H9 (cell line): ENCODE measurements around the gene KCNV2. TPM values are rescaled to one million over a fixed set of nuclear protein-coding genes. Genes with fewer than 3 reads are reported as not detected.

Experiments used
- DNase-seq: peaks from one replicate; pipeline ENCODE4 v3.0.0-alpha.2; 2017
- H2AFZ ChIP-seq: one replicate; pipeline ENCODE4 v1.6.1; 2013; ENCODE audit warnings: mild to moderate bottlenecking, low read length, control low read depth, moderate library complexity
- H2AK5ac ChIP-seq: 2 replicates; pipeline ENCODE4 v1.6.1; 2013; ENCODE audit warnings: low read length, control low read depth, mixed read lengths; ENCODE audit not compliant: insufficient read length
- H2BK120ac ChIP-seq: one replicate; pipeline ENCODE4 v1.6.1; 2013; ENCODE audit warnings: low read depth, mild to moderate bottlenecking, low read length, control low read depth, inconsistent platforms; ENCODE audit not compliant: poor library complexity, severe bottlenecking
- H2BK12ac ChIP-seq: 2 replicates; pipeline ENCODE4 v1.6.1; 2013; ENCODE audit warnings: low read length, control low read depth, mixed read lengths, low read depth; ENCODE audit not compliant: insufficient read length
- H2BK15ac ChIP-seq: 2 replicates; pipeline ENCODE4 v1.6.1; 2013; ENCODE audit warnings: low read depth, low read length, control low read depth
- H2BK20ac ChIP-seq: one replicate; pipeline ENCODE4 v1.6.1; 2013; ENCODE audit warnings: low read depth, mild to moderate bottlenecking, low read length, control low read depth, inconsistent platforms; ENCODE audit not compliant: poor library complexity, severe bottlenecking
- H2BK5ac ChIP-seq: 2 replicates; pipeline ENCODE4 v1.6.1; 2013; ENCODE audit warnings: low read length, control low read depth, mixed read lengths; ENCODE audit not compliant: insufficient read length
- H3K14ac ChIP-seq: 2 replicates; pipeline ENCODE4 v1.6.1; 2013; ENCODE audit warnings: low read length, control low read depth; ENCODE audit not compliant: insufficient read depth
- H3K18ac ChIP-seq: 2 replicates; pipeline ENCODE4 v1.6.1; 2013; ENCODE audit warnings: low read depth, mild to moderate bottlenecking, mixed read lengths, low read length, control low read depth; ENCODE audit not compliant: insufficient read length
- H3K23ac ChIP-seq: 2 replicates; pipeline ENCODE4 v1.6.1; 2013; ENCODE audit warnings: low read length, control low read depth, mixed read lengths, low read depth; ENCODE audit not compliant: insufficient read length
- H3K23me2 ChIP-seq: 2 replicates; pipeline ENCODE4 v1.6.1; 2013; ENCODE audit warnings: low read depth, mild to moderate bottlenecking, mixed read lengths, low read length, control low read depth; ENCODE audit not compliant: insufficient read length, poor library complexity, severe bottlenecking
- H3K27ac ChIP-seq: 2 replicates; pipeline ENCODE4 v1.5.1; 2013; ENCODE audit warnings: low read length, control low read depth, mixed read lengths, low read depth; ENCODE audit not compliant: insufficient read length
- H3K27me3 ChIP-seq: 2 replicates; pipeline ENCODE4 v1.6.1; 2013; ENCODE audit warnings: low read length, control low read depth, inconsistent platforms; ENCODE audit not compliant: insufficient read depth
- H3K4ac ChIP-seq: 2 replicates; pipeline ENCODE4 v1.6.1; 2013; ENCODE audit warnings: low read depth, mild to moderate bottlenecking, control low read depth, inconsistent platforms, low read length, moderate library complexity
- H3K4me1 ChIP-seq: 2 replicates; pipeline ENCODE4 v1.6.1; 2013; ENCODE audit warnings: low read length, control low read depth, inconsistent platforms; ENCODE audit not compliant: insufficient read depth
- H3K4me2 ChIP-seq: 2 replicates; pipeline ENCODE4 v1.6.1; 2013; ENCODE audit warnings: low read length, control low read depth, mixed read lengths; ENCODE audit not compliant: insufficient read length, insufficient read depth
- H3K56ac ChIP-seq: 2 replicates; pipeline ENCODE4 v1.6.1; 2013; ENCODE audit warnings: low read depth, mild to moderate bottlenecking, mixed read lengths, low read length, control low read depth; ENCODE audit not compliant: insufficient read length
- H3K79me1 ChIP-seq: 2 replicates; pipeline ENCODE4 v1.6.1; 2013; ENCODE audit warnings: low read depth, mild to moderate bottlenecking, moderate library complexity, low read length, control low read depth, inconsistent platforms; ENCODE audit not compliant: insufficient read depth, poor library complexity, severe bottlenecking
- H3K79me2 ChIP-seq: 2 replicates; pipeline ENCODE4 v1.6.1; 2013; ENCODE audit warnings: low read length, control low read depth, inconsistent platforms; ENCODE audit not compliant: insufficient read depth
- H3K9ac ChIP-seq: 2 replicates; pipeline ENCODE4 v1.6.1; 2013; ENCODE audit warnings: low read length, control low read depth, mixed read lengths; ENCODE audit not compliant: insufficient read length; ENCODE audit errors: extremely low read depth
- H3K9me3 ChIP-seq: one replicate; pipeline ENCODE4 v1.6.1; 2013; ENCODE audit warnings: low read depth, low read length, inconsistent platforms; ENCODE audit not compliant: control insufficient read depth
- H3T11ph ChIP-seq: one replicate; pipeline ENCODE4 v1.6.1; 2013; ENCODE audit warnings: mild to moderate bottlenecking, low read length, control low read depth, inconsistent platforms
- H4K20me1 ChIP-seq: one replicate; pipeline ENCODE4 v1.6.1; 2013; ENCODE audit not compliant: control insufficient read depth, insufficient read length, insufficient read depth
- H4K5ac ChIP-seq: 2 replicates; pipeline ENCODE4 v1.6.1; 2013; ENCODE audit warnings: low read depth, mild to moderate bottlenecking, mixed read lengths, low read length, control low read depth; ENCODE audit not compliant: insufficient read length
- H4K8ac ChIP-seq: replicated peaks from 2 replicates; pipeline ENCODE4 v1.6.1; 2013; ENCODE audit warnings: low read length, control low read depth, mixed read lengths, low read depth; ENCODE audit not compliant: insufficient read length
- H4K91ac ChIP-seq: 2 replicates; pipeline ENCODE4 v1.6.1; 2013; ENCODE audit warnings: low read depth, mild to moderate bottlenecking, moderate library complexity, mixed read lengths, low read length, control low read depth; ENCODE audit not compliant: insufficient read length
- H3K27ac Mint-ChIP-seq, 3 experiments: 2 replicates in 2 of 3; 3 replicates in 1 of 3; pipeline ENCODE4 v1.8.0; 2020 to 2021; ENCODE audit warnings: mixed read lengths in 3 of 3, mild to moderate bottlenecking in 1 of 3, moderate library complexity in 1 of 3
- H3K27me3 Mint-ChIP-seq: 2 replicates; pipeline ENCODE4 v1.8.0; 2021; ENCODE audit warnings: low read depth, mild to moderate bottlenecking, moderate library complexity, mixed read lengths
- H3K36me3 Mint-ChIP-seq, 3 experiments: 2 replicates in 2 of 3; 3 replicates in 1 of 3; pipeline ENCODE4 v1.8.0; 2020 to 2021; ENCODE audit warnings: low read depth in 3 of 3, mixed read lengths in 3 of 3; ENCODE audit not compliant: insufficient read depth in 1 of 3
- H3K4me1 Mint-ChIP-seq, 2 experiments: 2 replicates each; pipeline ENCODE4 v1.8.0; 2020; ENCODE audit warnings: mixed read lengths in 2 of 2
- H3K4me3 Mint-ChIP-seq, 2 experiments: 2 replicates in 1 of 2; 3 replicates in 1 of 2; pipeline ENCODE4 v1.8.0; 2020 to 2021; ENCODE audit warnings: mild to moderate bottlenecking in 2 of 2, mixed read lengths in 2 of 2, moderate library complexity in 1 of 2
- H3K9me3 Mint-ChIP-seq, 2 experiments: 2 replicates in 1 of 2; 3 replicates in 1 of 2; pipeline ENCODE4 v1.8.0; 2020; ENCODE audit warnings: mild to moderate bottlenecking in 2 of 2, mixed read lengths in 2 of 2, moderate library complexity in 1 of 2
- CTCF ChIP-seq: fragments of 200-600 bp; sonication (generic); conservative IDR thresholded peaks from 3 replicates; pipeline ENCODE4 v1.8.0; 2021; ENCODE audit warnings: antibody characterized with exemption, mild to moderate bottlenecking
- WGBS: extraction: QIAGEN DNeasy Blood & Tissue Kit; methylation state at CpG from one replicate; pipeline ENCODE4 v1.1.7; 2013; ENCODE audit warnings: missing lambda C conversion rate, low lambda C conversion rate, mixed read lengths; ENCODE audit not compliant: insufficient read length; ENCODE audit errors: extremely low coverage; 5-methylcytosine and 5-hydroxymethylcytosine counted together
- total RNA-seq: library from RNA; stranded (reverse); gene quantifications from 2 replicates; pipeline ENCODE4 v1.2.1, GENCODE V29; 2021

Gene KCNV2
- total RNA-seq, 1 experiment from 2014 or later, result not detected

GRCh38 chr9:2767800-2768677, 50.7 kb downstream of the KCNV2 start:
- no peak for TF ChIP-seq CTCF
- Histone ChIP-seq H2BK20ac (no peak overlapping the region), H2AFZ (no peak overlapping the region), H3K27ac (no peak overlapping the region), H2BK12ac (no peak overlapping the region), H2BK5ac (no peak overlapping the region), H3K23ac (no peak overlapping the region), H3K4me1 (peaks cover 4% of the 10 kb centered on the region; the same call in 1 of the 2 replicates), H4K20me1 (no peaks in the 10 kb centered on the region), H3K18ac (no peak overlapping the region), H3K23me2 (no peaks in the 10 kb centered on the region), H3K79me2 (no peaks in the 10 kb centered on the region), H2BK15ac (no peak overlapping the region), H2BK120ac (no peak overlapping the region), H3K27me3 (no peaks in the 10 kb centered on the region), H3T11ph (no peak overlapping the region), H2AK5ac (no peak overlapping the region), H3K4ac (no peak overlapping the region), H4K8ac (no peak overlapping the region), H3K9ac (no peak overlapping the region), H3K9me3 (no peaks in the 10 kb centered on the region), H4K5ac (no peak overlapping the region), H3K56ac (no peak overlapping the region), H3K4me2 (no peak overlapping the region), H3K79me1 (peaks cover 3% of the 10 kb centered on the region), H3K14ac (no peak overlapping the region), H4K91ac (no peak overlapping the region)
- Mint-ChIP-seq H3K27ac (0 out of 7 replicates have a peak overlapping the region, but pooled peaks of 1 of the 3 experiments have one; percentile 33), H3K4me1 (peaks cover 13 to 25% of the 10 kb centered on the region in 2 experiments), H3K4me3 (no peak overlapping the region), H3K36me3 (peaks cover 31 to 38% (median 37%) of the 10 kb centered on the region in 3 experiments), H3K27me3 (no peaks in the 10 kb centered on the region; the same call in 1 of the 2 replicates), H3K9me3 (no peaks in the 10 kb centered on the region)
- DNase-seq, result no peak
- WGBS, result no CpG with 5 or more reads among the region's 7 CpGs
